GM21619 (cell line): Measurements from ENCODE around the gene BICD2.

ENCODE experiments used
- ATAC-seq: cut with Tn5 transposase; IDR thresholded peaks from one replicate; pipeline ENCODE4 v1.9.1; 2021; ENCODE audit not compliant: unreplicated experiment

BICD2 gene

GRCh38 chr9:92671323-92671722 is 93.3 kb downstream of the BICD2 start:
- ATAC-seq, result no peak

GRCh38 chr9:92669890-92670708 is 94.5 kb downstream of the BICD2 start, which contains the start of gene IPPK:
Gene IPPK, minus strand, starts transcription at chr9:92670131. Its CDS starts 143 bp downstream, at chr9:92669988.
- ATAC-seq, result peak; percentile 94

GRCh38 chr9:92669527-92669889 is 95.1 kb downstream of the BICD2 start:
- ATAC-seq, result peak; percentile 11

- ATAC-seq, result no peak
These were observed 95.7 kb downstream of the BICD2 start for GRCh38 chr9:92668746-92669526.

- ATAC-seq, result no peak
These were observed 97.6 kb downstream of the BICD2 start for GRCh38 chr9:92666912-92667532.

DNA sequence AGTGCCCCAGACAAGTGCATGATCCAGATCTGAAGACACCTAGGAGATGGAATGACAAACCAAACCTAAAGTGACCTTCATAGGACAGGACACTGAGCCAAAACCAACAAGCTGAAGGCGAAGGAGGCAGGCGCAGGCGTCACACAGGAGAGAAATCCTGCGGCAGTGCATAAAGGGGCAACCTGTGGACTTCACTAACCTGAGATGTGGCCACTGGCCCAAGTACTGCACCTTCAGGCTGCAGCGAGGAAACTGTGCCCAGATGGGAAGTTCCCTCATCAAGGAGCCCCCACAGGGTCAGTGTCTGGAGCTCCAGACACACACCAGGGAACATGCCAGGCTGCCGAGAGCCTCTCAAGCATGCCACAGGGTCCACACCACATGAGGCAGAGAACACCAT is 98.4 kb downstream of the BICD2 start:
- no peak for ATAC-seq

- no peak for ATAC-seq
These were observed 98.8 kb downstream of the BICD2 start for GRCh38 chr9:92665836-92666235.

GRCh38 chr9:92664394-92665152 is 100.1 kb downstream of the BICD2 start:
- peak; percentile 37 for ATAC-seq

GRCh38 chr9:92663951-92664350 is 100.7 kb downstream of the BICD2 start:
- no peak for ATAC-seq

GRCh38 chr9:92663126-92663525 is 101.5 kb downstream of the BICD2 start:
- no peak for ATAC-seq

DNA sequence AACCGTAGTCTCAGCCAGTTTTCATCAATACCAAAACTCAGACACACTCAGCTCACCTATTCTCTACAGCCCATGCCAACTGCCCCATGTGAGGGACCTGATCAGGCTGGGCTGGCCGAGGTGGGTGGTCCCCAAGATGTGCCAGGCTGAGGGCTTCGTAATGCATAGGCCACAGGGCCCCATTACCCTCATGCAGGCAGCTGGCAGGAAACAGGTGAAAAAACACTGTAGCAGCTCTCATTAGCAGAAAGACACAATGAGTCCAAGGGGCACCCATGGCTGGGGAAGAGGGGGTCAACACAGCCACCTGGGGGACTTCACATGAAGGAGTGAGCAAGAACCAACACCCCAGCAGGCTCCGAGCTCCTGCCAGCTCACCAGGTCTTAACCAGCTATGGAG is 102.9 kb downstream of the BICD2 start:
- no peak for ATAC-seq
